Caco-2 (cell line): Measurements from ENCODE around the gene TCEA3. TPM values are rescaled to one million over a fixed set of nuclear protein-coding genes. Genes with fewer than 3 reads are reported as not detected.

Source experiments
- Bru-seq: library from RNA; stranded (reverse); fragments of 400-500 nt; gene quantifications from one replicate; lab custom pipeline; 2021; lab: Mats Ljungman, UMichigan
- BruChase-seq, 2 experiments: library from RNA; stranded (reverse); fragments of 400-500 nt; gene quantifications; one replicate each; lab custom pipeline; 2021; lab: Mats Ljungman, UMichigan
- BruUV-seq: library from RNA; stranded (reverse); fragments of 400-500 nt; replicated peaks from 2 replicates; lab custom pipeline; 2021; lab: Mats Ljungman, UMichigan
- CTCF ChIA-PET: fragments of 300-600 bp; sonication (Branson Sonifier 250); formaldehyde crosslinking; loops from one replicate; lab custom pipeline; 2022; ENCODE audit warnings: antibody characterized with exemption; lab: Charles Lee
- POLR2A ChIA-PET: fragments of 300-600 bp; sonication (Branson Sonifier 250); formaldehyde crosslinking; loops from one replicate; lab custom pipeline; 2022; ENCODE audit warnings: antibody characterized with exemption; lab: Charles Lee
- DNase-seq, 2 experiments: peaks; one replicate each; pipeline versions ENCODE4 v3.0.0 to v3.0.0-alpha.2; 2020 to 2022
- H3K27me3 ChIP-seq: replicated peaks from 2 replicates; pipeline ENCODE4 v1.6.0; 2011; ENCODE audit warnings: low read length; ENCODE audit not compliant: control insufficient read depth, insufficient read depth
- H3K36me3 ChIP-seq: 2 replicates; pipeline ENCODE4 v1.5.1; 2011; ENCODE audit warnings: low read length; ENCODE audit not compliant: control insufficient read depth, insufficient read depth
- H3K4me1 ChIP-seq: fragments of 250-450 bp; sonication (Bioruptor Pico); 2 replicates; pipeline ENCODE4 v1.5.1; 2020; ENCODE audit warnings: mild to moderate bottlenecking
- H3K4me3 ChIP-seq: 2 replicates; pipeline ENCODE4 v1.5.1; 2011; ENCODE audit warnings: low read depth, mild to moderate bottlenecking, control low read depth, low read length
- H3K9me3 ChIP-seq: fragments of 250-450 bp; sonication (Bioruptor Pico); 2 replicates; pipeline ENCODE4 v1.5.1; 2020; ENCODE audit warnings: mild to moderate bottlenecking, moderate library complexity
- H3K27ac Mint-ChIP-seq: one replicate; pipeline ENCODE4 v1.8.0; 2022; ENCODE audit warnings: mixed read lengths; ENCODE audit not compliant: unreplicated experiment
- H3K27me3 Mint-ChIP-seq: one replicate; pipeline ENCODE4 v1.8.0; 2022; ENCODE audit warnings: mixed read lengths; ENCODE audit not compliant: insufficient read depth, unreplicated experiment
- H3K36me3 Mint-ChIP-seq: one replicate; pipeline ENCODE4 v1.8.0; 2022; ENCODE audit warnings: mild to moderate bottlenecking, mixed read lengths; ENCODE audit not compliant: insufficient read depth, unreplicated experiment
- H3K4me1 Mint-ChIP-seq: one replicate; pipeline ENCODE4 v1.8.0; 2022; ENCODE audit warnings: low read depth, mixed read lengths; ENCODE audit not compliant: unreplicated experiment
- H3K4me3 Mint-ChIP-seq: one replicate; pipeline ENCODE4 v1.8.0; 2022; ENCODE audit warnings: mild to moderate bottlenecking, moderate library complexity, mixed read lengths; ENCODE audit not compliant: unreplicated experiment
- H3K9me3 Mint-ChIP-seq: one replicate; pipeline ENCODE4 v1.8.0; 2022; ENCODE audit warnings: mixed read lengths; ENCODE audit not compliant: unreplicated experiment
- intact Hi-C: fragments of 100-400 bp; cut with micrococcal nuclease; formaldehyde crosslinking; loops from one replicate; pipeline ENCODE4 v1.10.0; 2022; ENCODE audit not compliant: unreplicated experiment
- long read RNA-seq: library from polyadenylated mRNA; stranded (forward); transcript quantifications from one replicate; pipeline ENCODE4 v2.0.0, GENCODE V29; 2022
- total RNA-seq: library from RNA; stranded (reverse); gene quantifications from 2 replicates; pipeline ENCODE4 v1.2.3, GENCODE V29; 2022
- TF ChIP-seq, protein P1 (sequence below), 2 experiments: fragments of 200-600 bp in 1 of 2; IDR thresholded peaks; 1 replicate in 1 of 2; 2 replicates in 1 of 2; pipeline versions ENCODE4 v1.5.1 to v1.8.0; 2011 to 2022; ENCODE audit warnings: antibody characterized with exemption in 1 of 2, control low read depth in 1 of 2, inconsistent platforms in 1 of 2, low read depth in 1 of 2, low read length in 1 of 2, mild to moderate bottlenecking in 1 of 2, moderate library complexity in 1 of 2; ENCODE audit not compliant: insufficient read depth in 1 of 2, severe bottlenecking in 1 of 2, unreplicated experiment in 1 of 2

Gene TCEA3
- 14.6 and 15.8 TPM in 2 replicates for total RNA-seq
- Bru-seq, nascent RNA: percentile 55 among the genes with signal in this experiment
- percentile 54 among the genes with signal in this experiment for BruChase-seq, experiment 1, labeled RNA remaining after a 2-hour chase
- BruChase-seq, experiment 2, labeled RNA remaining after a 6-hour chase: percentile 51 among the genes with signal in this experiment
- long read RNA-seq, transcript TCEA3-203 (11 exons, 1,559 nt): major isoform, 17 of 21 reads
- long read RNA-seq, partial matches to known transcripts: 1 of 21 reads
- long read RNA-seq, other reads (novel, unspliced or antisense): 3 of 21 reads

- TF ChIP-seq, protein P1, sequence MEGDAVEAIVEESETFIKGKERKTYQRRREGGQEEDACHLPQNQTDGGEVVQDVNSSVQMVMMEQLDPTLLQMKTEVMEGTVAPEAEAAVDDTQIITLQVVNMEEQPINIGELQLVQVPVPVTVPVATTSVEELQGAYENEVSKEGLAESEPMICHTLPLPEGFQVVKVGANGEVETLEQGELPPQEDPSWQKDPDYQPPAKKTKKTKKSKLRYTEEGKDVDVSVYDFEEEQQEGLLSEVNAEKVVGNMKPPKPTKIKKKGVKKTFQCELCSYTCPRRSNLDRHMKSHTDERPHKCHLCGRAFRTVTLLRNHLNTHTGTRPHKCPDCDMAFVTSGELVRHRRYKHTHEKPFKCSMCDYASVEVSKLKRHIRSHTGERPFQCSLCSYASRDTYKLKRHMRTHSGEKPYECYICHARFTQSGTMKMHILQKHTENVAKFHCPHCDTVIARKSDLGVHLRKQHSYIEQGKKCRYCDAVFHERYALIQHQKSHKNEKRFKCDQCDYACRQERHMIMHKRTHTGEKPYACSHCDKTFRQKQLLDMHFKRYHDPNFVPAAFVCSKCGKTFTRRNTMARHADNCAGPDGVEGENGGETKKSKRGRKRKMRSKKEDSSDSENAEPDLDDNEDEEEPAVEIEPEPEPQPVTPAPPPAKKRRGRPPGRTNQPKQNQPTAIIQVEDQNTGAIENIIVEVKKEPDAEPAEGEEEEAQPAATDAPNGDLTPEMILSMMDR (IDR thresholded peaks at IDR 0.05; ENCODE audit: insufficient read depth in 1 of 2, low read depth in 1 of 2, low read length in 1 of 2, severe bottlenecking in 1 of 2, unreplicated experiment in 1 of 2): peak in 1 of 2 experiments; percentile 22
- no peaks in the 10 kb centered on the region for H3K27me3 ChIP-seq
- peak within 1 kb of the TSS; percentile 47 for H3K4me3 ChIP-seq
- CTCF ChIA-PET: interaction anchor here (0.8 kb wide), 1 partner anchor 21 kb away, joined by 3 read pairs; no protein-coding TSS in a partner anchor
- Mint-ChIP-seq H3K4me3 (peak within 1 kb of the TSS; percentile 87), H3K27ac (peak within 1 kb of the TSS; percentile 53), H3K27me3 (no peaks in the 10 kb centered on the region), H3K9me3 (no peaks in the 10 kb centered on the region), H3K36me3 (peaks cover 18% of the 10 kb centered on the region), H3K4me1 (peaks cover 7% of the 10 kb centered on the region)
- POLR2A ChIA-PET: interaction anchor here (0.5 to 1.4 kb wide), 2 partner anchors 20 to 80 kb away, joined by 3 to 4 read pairs; partner anchors contain the start of gene HNRNPR
- H3K9me3 ChIP-seq: no peaks in the 10 kb centered on the region
- no peaks in the 10 kb centered on the region for H3K36me3 ChIP-seq
- H3K4me1 ChIP-seq: peaks cover 7% of the 10 kb centered on the region
- DNase-seq: peak in 1 of 2 experiments; percentile 47
- no TSS peak for BruUV-seq
- intact Hi-C loops: no loop called here
Observed at GRCh38 chr1:23424293-23425192, at the start of gene TCEA3. Gene TCEA3, minus strand, starts transcription at chr1:23424748. Its CDS starts 115 bp downstream, at chr1:23424633.

GRCh38 chr1:23473037-23473800 is 48.7 kb upstream of the TCEA3 start:
- intact Hi-C loops: no loop called here
- POLR2A ChIA-PET: no interaction called here
- Mint-ChIP-seq H3K9me3 (no peaks in the 10 kb centered on the region), H3K4me3 (no peak overlapping the region), H3K27me3 (no peaks in the 10 kb centered on the region), H3K36me3 (peaks cover 5% of the 10 kb centered on the region), H3K4me1 (peaks cover 9% of the 10 kb centered on the region), H3K27ac (no peak overlapping the region)
- BruUV-seq: no TSS peak
- no peak for DNase-seq
- Histone ChIP-seq H3K36me3 (no peaks in the 10 kb centered on the region), H3K27me3 (no peaks in the 10 kb centered on the region), H3K4me1 (0 out of 2 replicates have a peak, but pooled peaks cover 5% of the 10 kb centered on the region), H3K4me3 (no peak overlapping the region), H3K9me3 (no peaks in the 10 kb centered on the region)
- CTCF ChIA-PET: interaction anchor here (0.5 kb wide), 1 partner anchor 11 kb away, joined by 4 read pairs; the partner anchor contains the start of gene ASAP3
- TF ChIP-seq, protein P1 (IDR thresholded peaks at IDR 0.05; ENCODE audit: insufficient read depth in 1 of 2, low read depth in 1 of 2, low read length in 1 of 2, severe bottlenecking in 1 of 2, unreplicated experiment in 1 of 2): no peak
